ENCODE results near the gene BCL2L1.
"Not testable (repeated sequence)": the region's sequence is repeated elsewhere in the genome, so short reads cannot be mapped to it uniquely, and the experiment has no call there.

BCL2L1 gene

GRCh38 chr20:31648104-31648503 lies 74.6 kb downstream of the BCL2L1 start:
- DNase-seq (ENCODE audit: low spot score) = not testable (repeated sequence)

- no peak for DNase-seq (ENCODE audit: low spot score)
Observed at GRCh38 chr20:31644701-31645100, 78.0 kb downstream of the BCL2L1 start.

- no peak for DNase-seq (ENCODE audit: low spot score)
Observed at GRCh38 chr20:31643522-31643921, 79.1 kb downstream of the BCL2L1 start.

- DNase-seq (ENCODE audit: low spot score) = no peak
Observed at GRCh38 chr20:31642837-31643236, 79.8 kb downstream of the BCL2L1 start.

GRCh38 chr20:31641391-31641790 lies 81.3 kb downstream of the BCL2L1 start:
- DNase-seq (ENCODE audit: low spot score) = no peak

- DNase-seq (ENCODE audit: low spot score) = no peak
Observed at GRCh38 chr20:31640259-31640658, 82.4 kb downstream of the BCL2L1 start.

GRCh38 chr20:31638816-31639215 lies 83.9 kb downstream of the BCL2L1 start:
- DNase-seq (ENCODE audit: low spot score) = no peak

GRCh38 chr20:31638317-31638716 lies 84.4 kb downstream of the BCL2L1 start:
- no peak for DNase-seq (ENCODE audit: low spot score)

GRCh38 chr20:31637660-31638059 lies 85.0 kb downstream of the BCL2L1 start, which contains the start of gene COX4I2:
Gene COX4I2 (plus strand): TSS chr20:31637912. CDS start chr20:31639018, 1,106 bp downstream.
- no peak for DNase-seq (ENCODE audit: low spot score)

GRCh38 chr20:31633339-31633914 lies 89.2 kb downstream of the BCL2L1 start:
- no peak for DNase-seq (ENCODE audit: low spot score)

- no peak for DNase-seq (ENCODE audit: low spot score)
Observed at GRCh38 chr20:31632548-31633338, 89.9 kb downstream of the BCL2L1 start.

GRCh38 chr20:31630187-31630790 lies 92.4 kb downstream of the BCL2L1 start:
- DNase-seq (ENCODE audit: low spot score) = no peak

GRCh38 chr20:31628057-31628456 lies 94.6 kb downstream of the BCL2L1 start:
- DNase-seq (ENCODE audit: low spot score) = not testable (repeated sequence)

- DNase-seq (ENCODE audit: low spot score) = not testable (repeated sequence)
Observed at GRCh38 chr20:31626534-31626933, 96.1 kb downstream of the BCL2L1 start.

- not testable (repeated sequence) for DNase-seq (ENCODE audit: low spot score)
Observed at GRCh38 chr20:31623123-31623505, 99.6 kb downstream of the BCL2L1 start.

GRCh38 chr20:31620246-31620645 lies 102.4 kb downstream of the BCL2L1 start:
- no peak for DNase-seq (ENCODE audit: low spot score)

GRCh38 chr20:31617432-31618104 lies 105.1 kb downstream of the BCL2L1 start:
- no peak for DNase-seq (ENCODE audit: low spot score)

GRCh38 chr20:31615416-31615815 lies 107.3 kb downstream of the BCL2L1 start:
- no peak for DNase-seq (ENCODE audit: low spot score)

All from germinal center (tissue), 1 donor.